Brain microvascular endothelial cell (primary cell): ENCODE data around the gene FGF9.

Source experiments
- DNase-seq: peaks from one replicate; pipeline ENCODE4 v3.0.0-alpha.2; 2020
- H3K27ac ChIP-seq: fragments of 250-450 bp; sonication (Bioruptor Pico); 2 replicates; pipeline ENCODE4 v1.5.1; 2020; ENCODE audit warnings: mild to moderate bottlenecking, moderate library complexity
- H3K27me3 ChIP-seq: fragments of 250-450 bp; sonication (Bioruptor Pico); replicated peaks from 2 replicates; pipeline ENCODE4 v1.5.1; 2020; ENCODE audit warnings: mild to moderate bottlenecking
- H3K36me3 ChIP-seq: fragments of 250-450 bp; sonication (Bioruptor Pico); replicated peaks from 2 replicates; pipeline ENCODE4 v1.5.1; 2020; ENCODE audit warnings: mild to moderate bottlenecking
- H3K4me3 ChIP-seq: 2 replicates; pipeline ENCODE4 v1.5.1; 2011; ENCODE audit warnings: low read depth, mild to moderate bottlenecking, control low read depth, low read length, moderate library complexity
- CTCF ChIP-seq: IDR thresholded peaks from 2 replicates; pipeline ENCODE4 v1.5.1; 2011; ENCODE audit warnings: low read depth, mild to moderate bottlenecking, moderate library complexity, low read length, control low read depth, inconsistent platforms; ENCODE audit errors: missing control alignments
- in situ Hi-C: cut with HindIII; loops from 2 replicates; pipeline ENCODE4 v1.10.0; 2017; ENCODE audit warnings: low sequenced_read_pairs, low pct_ligation_motif_present

FGF9 gene

GRCh38 chr13:21675095-21675991 is 4.5 kb downstream of the FGF9 start:
- peaks cover 49% of the 10 kb centered on the region for H3K27me3 ChIP-seq
- no peak for DNase-seq
- no peak overlapping the region for H3K27ac ChIP-seq

GRCh38 chr13:21676611-21677021 is 5.7 kb downstream of the FGF9 start:
- Histone ChIP-seq H3K27ac (no peak overlapping the region), H3K4me3 (no peak overlapping the region), H3K36me3 (no peaks in the 10 kb centered on the region), H3K27me3 (peaks cover 47% of the 10 kb centered on the region)
- no peak for DNase-seq
- in situ Hi-C loops = no loop called here
- peak; percentile 28 for TF ChIP-seq CTCF

More at GRCh38 chr13:21675095-21675991, 4.5 kb downstream of the FGF9 start:
- in situ Hi-C loops = no loop called here
- peak overlapping the region; percentile 22 for H3K4me3 ChIP-seq
- H3K36me3 ChIP-seq = no peaks in the 10 kb centered on the region
- TF ChIP-seq CTCF = no peak

GRCh38 chr13:21677075-21677623 is 6.3 kb downstream of the FGF9 start:
- no peak overlapping the region for H3K27ac ChIP-seq
- in situ Hi-C loops = no loop called here
- TF ChIP-seq CTCF = no peak
- H3K27me3 ChIP-seq = peaks cover 42% of the 10 kb centered on the region
- H3K4me3 ChIP-seq = no peak overlapping the region
- H3K36me3 ChIP-seq = no peaks in the 10 kb centered on the region
- DNase-seq = no peak

GRCh38 chr13:21683034-21683733 is 12.3 kb downstream of the FGF9 start:
- Histone ChIP-seq H3K27ac (no peak overlapping the region), H3K27me3 (no peaks in the 10 kb centered on the region), H3K36me3 (no peaks in the 10 kb centered on the region), H3K4me3 (no peak overlapping the region)
- in situ Hi-C loops = no loop called here
- peak; percentile 29 for DNase-seq
- TF ChIP-seq CTCF = no peak

GRCh38 chr13:21684576-21684975 is 13.7 kb downstream of the FGF9 start:
- no peak for TF ChIP-seq CTCF
- in situ Hi-C loops = no loop called here
- Histone ChIP-seq H3K4me3 (no peak overlapping the region), H3K27me3 (no peaks in the 10 kb centered on the region), H3K36me3 (no peaks in the 10 kb centered on the region), H3K27ac (no peak overlapping the region)
- no peak for DNase-seq
